ENCODE results near the gene KIAA0513. TPM values are rescaled to one million over a fixed set of nuclear protein-coding genes. Genes with fewer than 3 reads are reported as not detected.
"Not testable (repeated sequence)": the region's sequence is repeated elsewhere in the genome, so short reads cannot be mapped to it uniquely, and the experiment has no call there.

The KIAA0513 gene
- total RNA-seq, 1 donor from 2014 or later: 131 TPM

DNA sequence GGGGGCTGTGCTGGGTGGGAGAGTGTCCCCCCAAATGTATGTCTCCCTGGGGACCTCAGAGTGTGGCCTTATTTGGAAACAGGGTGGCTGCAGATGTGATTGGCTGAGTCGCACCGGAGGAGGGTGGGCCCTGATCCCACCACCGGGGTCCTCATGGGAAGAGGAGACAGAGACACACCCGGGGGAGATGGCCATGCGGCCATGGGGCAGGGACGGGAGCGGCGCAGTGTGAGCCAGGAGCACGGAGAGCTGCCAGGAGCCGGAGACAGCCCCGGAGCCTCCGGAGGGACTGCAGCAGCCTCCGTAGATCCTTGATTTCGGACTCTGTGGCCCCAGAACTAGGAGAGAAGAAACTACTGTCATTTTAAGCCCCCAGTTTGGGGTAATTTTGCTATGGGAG, 86.3 kb downstream of the KIAA0513 start:
- no peak for DNase-seq (ENCODE audit: low spot score in 2 of 2)
- intact Hi-C loops (cut with DNase I): no loop called here
- H3K4me3 ChIP-seq: no peak overlapping the region
- no peaks in the 10 kb centered on the region for H3K9me3 ChIP-seq
- TF ChIP-seq, protein P1, sequence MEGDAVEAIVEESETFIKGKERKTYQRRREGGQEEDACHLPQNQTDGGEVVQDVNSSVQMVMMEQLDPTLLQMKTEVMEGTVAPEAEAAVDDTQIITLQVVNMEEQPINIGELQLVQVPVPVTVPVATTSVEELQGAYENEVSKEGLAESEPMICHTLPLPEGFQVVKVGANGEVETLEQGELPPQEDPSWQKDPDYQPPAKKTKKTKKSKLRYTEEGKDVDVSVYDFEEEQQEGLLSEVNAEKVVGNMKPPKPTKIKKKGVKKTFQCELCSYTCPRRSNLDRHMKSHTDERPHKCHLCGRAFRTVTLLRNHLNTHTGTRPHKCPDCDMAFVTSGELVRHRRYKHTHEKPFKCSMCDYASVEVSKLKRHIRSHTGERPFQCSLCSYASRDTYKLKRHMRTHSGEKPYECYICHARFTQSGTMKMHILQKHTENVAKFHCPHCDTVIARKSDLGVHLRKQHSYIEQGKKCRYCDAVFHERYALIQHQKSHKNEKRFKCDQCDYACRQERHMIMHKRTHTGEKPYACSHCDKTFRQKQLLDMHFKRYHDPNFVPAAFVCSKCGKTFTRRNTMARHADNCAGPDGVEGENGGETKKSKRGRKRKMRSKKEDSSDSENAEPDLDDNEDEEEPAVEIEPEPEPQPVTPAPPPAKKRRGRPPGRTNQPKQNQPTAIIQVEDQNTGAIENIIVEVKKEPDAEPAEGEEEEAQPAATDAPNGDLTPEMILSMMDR (IDR thresholded peaks at IDR 0.05): no peak
- no peak overlapping the region for H3K27ac ChIP-seq
- H3K36me3 ChIP-seq: no peaks in the 10 kb centered on the region
- H3K4me1 ChIP-seq: no peaks in the 10 kb centered on the region
- no peaks in the 10 kb centered on the region for H3K27me3 ChIP-seq

DNA sequence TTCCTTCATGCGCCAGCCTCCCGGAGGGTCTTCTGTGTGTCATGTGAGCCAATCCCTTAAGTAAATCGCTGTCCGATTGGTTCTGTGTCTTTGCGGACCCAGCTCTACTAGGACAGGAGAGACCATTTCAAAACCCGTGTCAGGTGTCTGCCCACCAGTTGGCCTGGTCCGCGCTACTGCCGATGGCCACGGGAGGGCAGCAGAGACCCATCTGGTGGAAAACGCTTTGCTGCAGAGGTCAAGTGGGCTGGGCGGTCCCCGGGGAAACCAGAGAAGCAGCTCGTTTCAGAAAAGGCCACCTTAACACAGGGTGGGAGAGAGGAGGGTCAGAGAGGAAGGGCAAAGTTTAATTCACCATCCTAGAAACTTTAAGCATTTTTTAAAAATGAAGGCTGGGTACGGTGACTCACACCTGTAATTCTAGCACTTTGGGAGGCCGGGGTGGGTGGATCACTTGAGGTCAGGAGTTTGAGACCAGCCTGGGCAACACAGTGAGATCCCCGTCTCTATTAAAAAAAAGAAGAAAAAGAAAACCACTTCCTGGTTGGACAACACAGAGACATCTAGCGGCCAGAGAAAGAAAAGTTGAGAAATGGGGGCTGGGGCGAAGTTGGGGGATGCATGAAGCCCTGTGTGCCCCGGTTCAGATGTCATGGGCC, 87.4 kb downstream of the KIAA0513 start:
- H3K9me3 ChIP-seq: no peaks in the 10 kb centered on the region
- peak overlapping the region in 1 of 2 donors; percentile 42 for H3K4me3 ChIP-seq
- TF ChIP-seq, protein P1 (IDR thresholded peaks at IDR 0.05): peak; percentile 95 to 98 (median 96)
- intact Hi-C loops (cut with DNase I): loop anchor here (5.0 kb wide), 1 partner anchor 132 kb away; no protein-coding TSS in a partner anchor
- H3K27me3 ChIP-seq: no peaks in the 10 kb centered on the region
- H3K4me1 ChIP-seq: no peaks in the 10 kb centered on the region
- peak in 1 of 2 donors; percentile 93 for DNase-seq (ENCODE audit: low spot score in 2 of 2)
- no peaks in the 10 kb centered on the region for H3K36me3 ChIP-seq
- no peak overlapping the region for H3K27ac ChIP-seq

- TF ChIP-seq, protein P1 (IDR thresholded peaks at IDR 0.05): no peak
- intact Hi-C loops (cut with DNase I): loop anchor here (5.0 kb wide), 1 partner anchor 130 kb away; no protein-coding TSS in a partner anchor
- H3K27me3 ChIP-seq: no peaks in the 10 kb centered on the region
- H3K4me3 ChIP-seq: no peak overlapping the region
- H3K4me1 ChIP-seq: no peaks in the 10 kb centered on the region
- H3K36me3 ChIP-seq: no peaks in the 10 kb centered on the region
- H3K9me3 ChIP-seq: no peaks in the 10 kb centered on the region
- H3K27ac ChIP-seq: no peak overlapping the region
- no peak for DNase-seq (ENCODE audit: low spot score in 2 of 2)
Observed at GRCh38 chr16:85117418-85117817, 89.8 kb downstream of the KIAA0513 start.

DNA sequence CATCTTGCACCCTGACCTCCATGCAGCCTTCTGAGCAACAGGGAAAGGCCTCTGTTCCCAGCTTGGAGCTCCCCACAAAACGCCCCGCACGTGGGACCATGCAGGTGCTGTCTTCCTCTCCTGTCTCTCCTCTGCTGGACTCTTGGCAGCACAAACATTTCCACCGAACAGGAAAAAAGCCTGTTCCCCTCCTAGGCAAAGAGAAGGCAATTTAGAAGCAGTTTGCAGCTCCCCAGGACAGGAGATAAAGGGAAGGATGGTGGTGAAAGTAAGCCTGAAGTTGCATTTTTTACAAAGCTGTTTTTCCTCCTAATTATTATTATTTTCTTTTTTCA, 92.4 kb downstream of the KIAA0513 start:
- H3K9me3 ChIP-seq: no peaks in the 10 kb centered on the region
- H3K27me3 ChIP-seq: no peaks in the 10 kb centered on the region
- H3K36me3 ChIP-seq: no peaks in the 10 kb centered on the region
- peaks cover 0 to 13% of the 10 kb centered on the region in 2 donors for H3K4me1 ChIP-seq
- DNase-seq (ENCODE audit: low spot score in 2 of 2): no peak
- no peak overlapping the region for H3K27ac ChIP-seq
- no peak overlapping the region for H3K4me3 ChIP-seq
- TF ChIP-seq, protein P1 (IDR thresholded peaks at IDR 0.05): no peak
- intact Hi-C loops (cut with DNase I): loop anchor here (5.0 to 10.0 kb wide), 3 partner anchors 252 to 492 kb away; partner anchors contain the start of gene GSE1

DNA sequence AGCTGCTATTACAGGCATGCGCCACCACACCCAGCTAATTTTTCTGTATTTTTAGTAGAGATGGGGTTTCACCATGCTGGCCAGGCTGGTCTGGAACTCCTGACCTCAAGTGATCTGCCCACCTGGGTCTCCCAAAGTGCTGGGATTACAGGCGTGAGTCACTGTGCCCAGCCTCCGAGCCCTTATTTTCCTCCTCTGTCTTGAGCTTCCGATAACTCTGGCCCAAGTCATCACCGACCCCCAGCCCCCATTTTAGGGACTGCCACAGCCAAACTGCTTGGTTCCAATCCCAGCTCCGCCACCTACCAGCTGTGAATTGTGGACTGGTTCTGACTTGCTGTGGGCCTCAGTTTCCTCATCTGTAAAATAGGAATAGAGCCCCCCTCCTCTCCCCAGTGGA, 95.8 kb downstream of the KIAA0513 start:
- peaks cover 13 to 36% of the 10 kb centered on the region in 2 donors for H3K4me1 ChIP-seq
- peak overlapping the region in 1 of 2 donors; percentile 29 for H3K4me3 ChIP-seq
- peak overlapping the region; percentile 82 to 91 for H3K27ac ChIP-seq
- not testable (repeated sequence) for DNase-seq (ENCODE audit: low spot score in 2 of 2); H3K36me3 ChIP-seq; H3K27me3 ChIP-seq; H3K9me3 ChIP-seq
- intact Hi-C loops (cut with DNase I): loop anchor here (2.0 to 10.0 kb wide), 4 partner anchors 83 to 489 kb away; partner anchors contain the start of gene GSE1

DNA sequence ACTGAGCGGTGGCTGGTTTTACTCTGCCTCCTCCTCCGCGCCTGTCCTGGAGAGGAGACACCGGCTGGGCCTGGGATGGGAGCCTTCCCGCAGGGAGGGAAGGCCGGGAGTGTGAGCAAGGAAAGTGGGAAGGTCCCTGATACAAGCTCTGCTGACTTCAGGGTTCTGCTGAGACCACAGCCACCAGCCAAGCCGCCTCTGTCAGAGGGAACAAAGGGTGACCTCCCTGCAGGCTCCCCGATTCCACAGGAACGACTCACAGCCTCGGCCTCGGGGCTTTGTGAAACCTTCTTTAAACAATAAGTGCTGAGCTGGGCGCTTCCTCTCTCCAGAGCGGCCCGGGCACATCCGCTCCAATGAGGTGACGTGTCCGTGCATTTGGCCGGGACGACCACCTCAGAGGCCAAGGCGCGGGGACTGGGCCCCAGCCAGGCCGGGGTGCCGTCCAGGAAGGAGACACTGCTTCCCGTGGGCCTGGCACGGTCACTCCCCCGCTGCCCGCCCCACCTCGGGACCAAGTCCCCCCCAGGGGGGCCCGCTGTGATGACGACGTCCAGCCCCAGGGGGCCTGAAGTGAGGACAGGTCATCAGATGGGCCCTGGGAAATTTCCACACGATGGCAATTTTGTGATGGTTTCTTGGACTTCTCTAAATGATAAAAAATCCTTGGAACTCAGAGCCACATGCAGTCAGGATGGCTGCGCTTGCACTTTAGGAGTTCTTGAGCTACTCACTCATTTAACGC, 96.5 kb downstream of the KIAA0513 start:
- Histone ChIP-seq H3K27ac (peak overlapping the region; percentile 82 to 91), H3K36me3 (no peaks in the 10 kb centered on the region), H3K4me3 (peak overlapping the region in 1 of 2 donors; percentile 29), H3K27me3 (no peaks in the 10 kb centered on the region), H3K4me1 (peaks cover 13 to 36% of the 10 kb centered on the region in 2 donors), H3K9me3 (no peaks in the 10 kb centered on the region)
- intact Hi-C loops (cut with DNase I): loop anchor here (2.0 to 10.0 kb wide), 5 partner anchors 37 to 488 kb away; partner anchors contain the start of gene GSE1
- DNase-seq (ENCODE audit: low spot score in 2 of 2): peak; percentile 31 to 96
- TF ChIP-seq, protein P1 (IDR thresholded peaks at IDR 0.05): no peak

All from ascending aorta (tissue), 2 donors.